Cortex of kidney (tissue), 1 donor: ENCODE measurements around the gene ZNF552.
"Not testable (repeated sequence)": the region's sequence is repeated elsewhere in the genome, so short reads cannot be mapped to it uniquely, and the experiment has no call there.

ENCODE experiments used
- DNase-seq: peaks from one replicate; lab custom pipeline; 2025; lab: John Stamatoyannopoulos, UW

ZNF552 gene

GRCh38 chr19:57818378-57818777 is 3.7 kb upstream of the ZNF552 start:
- no peak for DNase-seq

GRCh38 chr19:57817976-57818375 is 3.3 kb upstream of the ZNF552 start:
- DNase-seq = no peak

- no peak for DNase-seq
These were observed 1.9 kb upstream of the ZNF552 start for GRCh38 chr19:57816652-57817051.

GRCh38 chr19:57815247-57816075 is 748 bp upstream of the ZNF552 start:
- DNase-seq = no peak

- DNase-seq = no peak
These were observed 701 bp downstream of the ZNF552 start for GRCh38 chr19:57813919-57814504.

- not testable (repeated sequence) for DNase-seq
These were observed 1.5 kb downstream of the ZNF552 start for GRCh38 chr19:57812975-57813820.

GRCh38 chr19:57812226-57812625 is 2.5 kb downstream of the ZNF552 start:
- no peak for DNase-seq

GRCh38 chr19:57810410-57811295 is 4.1 kb downstream of the ZNF552 start:
- not testable (repeated sequence) for DNase-seq

GRCh38 chr19:57807541-57807940 is 7.2 kb downstream of the ZNF552 start:
- DNase-seq = no peak

GRCh38 chr19:57803594-57804325 is 11.0 kb downstream of the ZNF552 start:
- no peak for DNase-seq

- DNase-seq = no peak
These were observed 11.5 kb downstream of the ZNF552 start for GRCh38 chr19:57803265-57803593.

GRCh38 chr19:57802269-57802668 is 12.4 kb downstream of the ZNF552 start:
- no peak for DNase-seq

- no peak for DNase-seq
These were observed 14.0 kb downstream of the ZNF552 start for GRCh38 chr19:57800696-57801095.

- not testable (repeated sequence) for DNase-seq
These were observed 18.1 kb downstream of the ZNF552 start for GRCh38 chr19:57796580-57796979.

GRCh38 chr19:57789288-57789687 is 25.4 kb downstream of the ZNF552 start:
- no peak for DNase-seq

GRCh38 chr19:57788114-57788692 is 26.5 kb downstream of the ZNF552 start:
- DNase-seq = no peak

GRCh38 chr19:57786906-57787305 is 27.8 kb downstream of the ZNF552 start:
- no peak for DNase-seq

GRCh38 chr19:57786286-57786685 is 28.4 kb downstream of the ZNF552 start:
- no peak for DNase-seq

- no peak for DNase-seq
These were observed 35.4 kb downstream of the ZNF552 start for GRCh38 chr19:57779220-57779845.

- no peak for DNase-seq
These were observed 36.4 kb downstream of the ZNF552 start for GRCh38 chr19:57778336-57778735.
